DND-41 (cell line): ENCODE data around the gene LYSMD3.

Source experiments
- ATAC-seq: fragments of 200-7000 bp; cut with Tn5 transposase; 3 replicates; pipeline ENCODE4 v1.9.1; 2021; ENCODE audit warnings: low read depth; ENCODE audit not compliant: insufficient read depth
- DNase-seq: peaks from one replicate; pipeline ENCODE4 v3.0.0-alpha.2; 2020
- H2AFZ ChIP-seq: 2 replicates; pipeline ENCODE4 v1.6.0; 2012; ENCODE audit warnings: low read depth, low read length
- H3K27ac ChIP-seq: 2 replicates; pipeline ENCODE4 v1.5.1; 2012; ENCODE audit warnings: low read length, inconsistent platforms
- H3K27me3 ChIP-seq: fragments of 200-600 bp; sonication (generic); 2 replicates; pipeline ENCODE4 v1.6.0; 2012; ENCODE audit warnings: low read length, mild to moderate bottlenecking, inconsistent platforms; ENCODE audit not compliant: insufficient read depth, poor library complexity
- H3K36me3 ChIP-seq: 2 replicates; pipeline ENCODE4 v1.5.1; 2012; ENCODE audit warnings: low read length, inconsistent platforms; ENCODE audit not compliant: insufficient read depth
- H3K4me1 ChIP-seq: 2 replicates; pipeline ENCODE4 v1.5.1; 2012; ENCODE audit warnings: mild to moderate bottlenecking, low read length; ENCODE audit not compliant: insufficient read depth
- H3K4me2 ChIP-seq: 2 replicates; pipeline ENCODE4 v1.6.0; 2012; ENCODE audit warnings: mild to moderate bottlenecking, moderate library complexity, low read length, inconsistent platforms; ENCODE audit not compliant: insufficient read depth
- H3K4me3 ChIP-seq, 2 experiments: fragments of 200-600 bp in 1 of 2; shearing (Covaris generic) in 1 of 2; 2 replicates each; pipeline ENCODE4 v1.5.1; 2012 to 2016; ENCODE audit warnings: inconsistent platforms in 2 of 2, low read length in 2 of 2, mild to moderate bottlenecking in 2 of 2, low read depth in 1 of 2, moderate library complexity in 1 of 2
- H3K79me2 ChIP-seq: 2 replicates; pipeline ENCODE4 v1.6.0; 2012; ENCODE audit warnings: low read length, inconsistent platforms; ENCODE audit not compliant: insufficient read depth
- H3K9ac ChIP-seq: 2 replicates; pipeline ENCODE4 v1.6.0; 2012; ENCODE audit warnings: low read depth, mild to moderate bottlenecking, inconsistent platforms, low read length, moderate library complexity
- H3K9me3 ChIP-seq: 2 replicates; pipeline ENCODE4 v1.5.1; 2012; ENCODE audit warnings: low read length, moderate library complexity, mild to moderate bottlenecking, inconsistent platforms; ENCODE audit not compliant: insufficient read depth, severe bottlenecking
- H4K20me1 ChIP-seq: 2 replicates; pipeline ENCODE4 v1.6.0; 2012; ENCODE audit warnings: low read length; ENCODE audit not compliant: insufficient read depth
- CTCF ChIP-seq: IDR thresholded peaks from 2 replicates; pipeline ENCODE4 v1.5.1; 2012; ENCODE audit warnings: borderline replicate concordance, low read length, moderate library complexity, mild to moderate bottlenecking; ENCODE audit not compliant: poor library complexity, severe bottlenecking; ENCODE audit errors: extremely low read depth
- EZH2 ChIP-seq: IDR thresholded peaks from 3 replicates; pipeline ENCODE4 v1.6.1; 2012; ENCODE audit warnings: borderline replicate concordance, low read depth, mild to moderate bottlenecking, moderate library complexity, low read length, inconsistent platforms; ENCODE audit not compliant: severe bottlenecking

Gene LYSMD3

DNA sequence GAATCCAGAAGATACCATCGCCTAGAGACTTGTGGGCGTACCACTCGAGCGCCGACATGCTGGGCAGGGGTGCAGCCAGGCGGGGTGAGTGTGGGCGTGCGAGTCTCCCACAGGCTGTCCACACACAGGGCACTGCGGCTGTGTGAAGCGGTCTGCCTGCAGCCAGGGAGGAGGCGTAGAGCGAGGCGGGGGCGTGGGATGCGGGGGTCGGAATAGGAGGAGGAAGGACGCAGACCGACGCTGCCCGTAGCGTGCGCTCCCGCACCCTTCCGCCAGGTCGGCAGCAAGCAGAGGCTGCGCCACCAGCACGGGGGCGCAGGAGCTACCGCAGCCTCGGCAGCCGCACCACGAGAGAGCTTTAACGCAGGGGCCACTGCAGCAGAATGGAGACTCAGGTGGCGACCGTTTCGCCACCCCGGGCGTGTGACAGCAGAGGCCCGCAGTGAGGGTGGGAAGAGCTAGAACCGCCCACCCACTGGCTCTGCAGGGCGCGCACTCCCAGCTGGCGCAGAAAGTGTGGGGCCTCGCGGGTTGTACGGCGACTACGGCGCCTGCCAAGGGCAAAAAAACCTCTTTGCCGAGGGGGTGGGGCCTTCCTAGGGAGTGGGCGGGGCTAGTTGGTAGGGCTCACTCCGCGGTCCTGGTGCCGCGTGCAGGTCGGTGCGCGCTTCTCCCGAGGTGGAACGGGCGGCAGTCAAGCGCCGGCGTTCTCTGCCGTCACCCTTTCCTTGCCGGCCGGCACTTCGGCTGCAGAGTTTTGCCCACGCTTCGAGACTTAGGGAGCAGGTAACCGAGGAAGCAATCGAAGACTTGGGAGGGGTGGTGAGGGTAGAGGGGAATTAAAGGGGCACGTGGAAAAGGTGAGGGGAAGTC is 54.9 kb downstream of the LYSMD3 start, which contains the start of the genes MBLAC2 and POLR3G:
TSS of gene MBLAC2 (minus strand) at position 537 of the 873 bp plus-strand sequence. CDS start at position 58, 479 bp downstream.
TSS of gene POLR3G (plus strand) at position 630 of the 873 bp plus-strand sequence. CDS start 10,704 bp downstream, outside the sequence.
- peak within 1 kb of the TSS; percentile 88 for H3K9ac ChIP-seq
- TF ChIP-seq CTCF: peak; percentile 55
- TF ChIP-seq EZH2: no peak
- peaks cover 55% of the 10 kb centered on the region for H3K4me1 ChIP-seq
- peak within 1 kb of the TSS; percentile 97 for H2AFZ ChIP-seq
- peaks cover 8% of the 10 kb centered on the region for H3K36me3 ChIP-seq
- no peaks in the 10 kb centered on the region for H3K27me3 ChIP-seq
- H3K4me3 ChIP-seq: peak within 1 kb of the TSS; percentile 67 to 91
- H3K79me2 ChIP-seq: peaks cover 35% of the 10 kb centered on the region
- DNase-seq (peak; percentile 94), ATAC-seq (peak; percentile 89)
- H4K20me1 ChIP-seq: peaks cover 3% of the 10 kb centered on the region; the same call in 1 of the 2 replicates
- H3K27ac ChIP-seq: peak within 1 kb of the TSS; percentile 89
- no peaks in the 10 kb centered on the region for H3K9me3 ChIP-seq
- peak within 1 kb of the TSS; percentile 80 for H3K4me2 ChIP-seq

- Histone ChIP-seq H3K4me3 (peak overlapping the region; percentile 67 to 91), H3K4me2 (peak overlapping the region; percentile 80), H3K27me3 (no peaks in the 10 kb centered on the region), H3K79me2 (peaks cover 35% of the 10 kb centered on the region), H3K9ac (peak overlapping the region; percentile 88), H4K20me1 (peaks cover 3% of the 10 kb centered on the region; the same call in 1 of the 2 replicates), H2AFZ (peak overlapping the region; percentile 97), H3K9me3 (no peaks in the 10 kb centered on the region), H3K27ac (peak overlapping the region; percentile 89), H3K4me1 (peaks cover 55% of the 10 kb centered on the region), H3K36me3 (peaks cover 8% of the 10 kb centered on the region)
- ATAC-seq (peak; percentile 24), DNase-seq (peak; percentile 55)
- no peak for TF ChIP-seq CTCF
- no peak for TF ChIP-seq EZH2
Measured at GRCh38 chr5:90473396-90474234, 55.8 kb downstream of the LYSMD3 start.

GRCh38 chr5:90472783-90473395 is 56.5 kb downstream of the LYSMD3 start:
- peaks cover 3% of the 10 kb centered on the region; the same call in 1 of the 2 replicates for H4K20me1 ChIP-seq
- H3K9me3 ChIP-seq: no peaks in the 10 kb centered on the region
- H3K4me2 ChIP-seq: peak overlapping the region; percentile 80
- peak overlapping the region; percentile 97 for H2AFZ ChIP-seq
- H3K79me2 ChIP-seq: peaks cover 35% of the 10 kb centered on the region
- peaks cover 53% of the 10 kb centered on the region for H3K4me1 ChIP-seq
- ATAC-seq (no peak), DNase-seq (no peak)
- H3K27ac ChIP-seq: peak overlapping the region; percentile 89; the same call in 1 of the 2 replicates
- H3K36me3 ChIP-seq: peaks cover 8% of the 10 kb centered on the region
- H3K4me3 ChIP-seq: peak overlapping the region; percentile 67 to 91; a peak in 3 of 4 replicates
- peak overlapping the region; percentile 88 for H3K9ac ChIP-seq
- TF ChIP-seq EZH2 (no peak), CTCF (no peak)
- no peaks in the 10 kb centered on the region for H3K27me3 ChIP-seq
